ENCODE data around the gene C6orf15.
A peak's percentile ranks its signal among the peaks of the same experiment; 100 is the strongest.

Gene C6orf15

GRCh38 chr6:31107052-31107451 is 5.3 kb downstream of the C6orf15 start:
- no peak for DNase-seq (ENCODE audit: low read depth)

GRCh38 chr6:31103136-31103535 is 9.2 kb downstream of the C6orf15 start:
- no peak for DNase-seq (ENCODE audit: low read depth)

GRCh38 chr6:31098449-31098938 is 13.9 kb downstream of the C6orf15 start:
- DNase-seq (ENCODE audit: low read depth) = no peak

GRCh38 chr6:31096656-31097055 is 15.7 kb downstream of the C6orf15 start:
- DNase-seq (ENCODE audit: low read depth) = no peak

- DNase-seq (ENCODE audit: low read depth) = no peak
These were observed 16.2 kb downstream of the C6orf15 start for GRCh38 chr6:31096215-31096614.

GRCh38 chr6:31094389-31094881 is 17.9 kb downstream of the C6orf15 start:
- no peak for DNase-seq (ENCODE audit: low read depth)

- DNase-seq (ENCODE audit: low read depth) = no peak
These were observed 19.4 kb downstream of the C6orf15 start for GRCh38 chr6:31092769-31093505.

- no peak for DNase-seq (ENCODE audit: low read depth)
These were observed 20.1 kb downstream of the C6orf15 start for GRCh38 chr6:31092238-31092637.

- DNase-seq (ENCODE audit: low read depth) = no peak
These were observed 20.7 kb downstream of the C6orf15 start for GRCh38 chr6:31091680-31092079.

GRCh38 chr6:31090973-31091364 is 21.4 kb downstream of the C6orf15 start:
- no peak for DNase-seq (ENCODE audit: low read depth)

GRCh38 chr6:31090275-31090972 is 22.0 kb downstream of the C6orf15 start:
- no peak for DNase-seq (ENCODE audit: low read depth)

GRCh38 chr6:31087494-31088089 is 24.8 kb downstream of the C6orf15 start:
- DNase-seq (ENCODE audit: low read depth) = peak; percentile 82

- no peak for DNase-seq (ENCODE audit: low read depth)
These were observed 25.5 kb downstream of the C6orf15 start for GRCh38 chr6:31086788-31087440.

- DNase-seq (ENCODE audit: low read depth) = peak; percentile 75
These were observed 28.5 kb downstream of the C6orf15 start for GRCh38 chr6:31083742-31084354.

- no peak for DNase-seq (ENCODE audit: low read depth)
These were observed 30.5 kb downstream of the C6orf15 start for GRCh38 chr6:31081872-31082271.

- peak; percentile 38 for DNase-seq (ENCODE audit: low read depth)
These were observed 32.6 kb downstream of the C6orf15 start for GRCh38 chr6:31079656-31080261.

- no peak for DNase-seq (ENCODE audit: low read depth)
These were observed 35.8 kb downstream of the C6orf15 start for GRCh38 chr6:31076611-31077010.

GRCh38 chr6:31075528-31075927 is 36.8 kb downstream of the C6orf15 start:
- peak; percentile 78 for DNase-seq (ENCODE audit: low read depth)

GRCh38 chr6:31074401-31074800 is 38.0 kb downstream of the C6orf15 start:
- DNase-seq (ENCODE audit: low read depth) = no peak

- peak; percentile 76 for DNase-seq (ENCODE audit: low read depth)
These were observed 41.6 kb downstream of the C6orf15 start for GRCh38 chr6:31070711-31071197.

GRCh38 chr6:31068669-31069340 is 43.6 kb downstream of the C6orf15 start:
- DNase-seq (ENCODE audit: low read depth) = peak; percentile 75
